Neural progenitor cell (in vitro differentiated cells): ENCODE measurements around the gene OGDH. TPM values are rescaled to one million over a fixed set of nuclear protein-coding genes. Genes with fewer than 3 reads are reported as not detected.

Source experiments
- DNase-seq: peaks from one replicate; pipeline ENCODE4 v3.0.0-alpha.2; 2016; ENCODE audit warnings: low spot score
- H2AFZ ChIP-seq: fragments of 200-600 bp; sonication (generic); replicated peaks from 2 replicates; pipeline ENCODE4 v1.6.1; 2016; ENCODE audit warnings: antibody characterized with exemption
- H3F3A ChIP-seq: fragments of 200-600 bp; sonication (generic); 2 replicates; pipeline ENCODE4 v1.6.1; 2016; ENCODE audit warnings: antibody characterized with exemption, low read depth
- H3K27ac ChIP-seq: fragments of 200-600 bp; sonication (generic); 2 replicates; pipeline ENCODE4 v1.5.1; 2016; ENCODE audit warnings: mild to moderate bottlenecking
- H3K27me3 ChIP-seq: fragments of 200-600 bp; sonication (generic); 2 replicates; pipeline ENCODE4 v1.6.1; 2016; ENCODE audit warnings: mild to moderate bottlenecking, moderate library complexity
- H3K36me3 ChIP-seq: fragments of 200-600 bp; sonication (generic); 2 replicates; pipeline ENCODE4 v1.5.1; 2016
- H3K4me1 ChIP-seq: fragments of 200-600 bp; sonication (generic); 2 replicates; pipeline ENCODE4 v1.6.1; 2016; ENCODE audit warnings: mixed run types
- H3K4me2 ChIP-seq: fragments of 200-600 bp; sonication (generic); 2 replicates; pipeline ENCODE4 v1.6.1; 2016
- H3K4me3 ChIP-seq: fragments of 200-600 bp; sonication (generic); 2 replicates; pipeline ENCODE4 v1.5.1; 2016
- H3K79me2 ChIP-seq: fragments of 200-600 bp; sonication (generic); 2 replicates; pipeline ENCODE4 v1.6.1; 2016; ENCODE audit warnings: low read depth
- H3K9ac ChIP-seq: fragments of 200-600 bp; sonication (generic); 2 replicates; pipeline ENCODE4 v1.6.1; 2016
- H3K9me3 ChIP-seq: fragments of 200-600 bp; sonication (generic); 2 replicates; pipeline ENCODE4 v1.5.1; 2016; ENCODE audit warnings: low read depth
- H4K20me1 ChIP-seq: fragments of 200-600 bp; sonication (generic); 2 replicates; pipeline ENCODE4 v1.6.1; 2016; ENCODE audit warnings: low read depth
- H3K27ac Mint-ChIP-seq: 3 replicates; pipeline ENCODE4 v1.8.0; 2021; ENCODE audit warnings: mixed read lengths
- H3K27me3 Mint-ChIP-seq: 2 replicates; pipeline ENCODE4 v1.8.0; 2022; ENCODE audit warnings: low read depth, mild to moderate bottlenecking, inconsistent platforms, moderate library complexity, mixed read lengths; ENCODE audit not compliant: insufficient read depth
- H3K36me3 Mint-ChIP-seq: 3 replicates; pipeline ENCODE4 v1.8.0; 2021; ENCODE audit warnings: mixed read lengths
- H3K4me1 Mint-ChIP-seq: 3 replicates; pipeline ENCODE4 v1.8.0; 2021; ENCODE audit warnings: mixed read lengths
- H3K4me3 Mint-ChIP-seq: 3 replicates; pipeline ENCODE4 v1.8.0; 2021; ENCODE audit warnings: mild to moderate bottlenecking, moderate library complexity, mixed read lengths
- H3K9me3 Mint-ChIP-seq: 3 replicates; pipeline ENCODE4 v1.8.0; 2020; ENCODE audit warnings: mixed read lengths
- CTCF ChIP-seq: fragments of 200-600 bp; sonication (generic); IDR thresholded peaks from 2 replicates; pipeline ENCODE4 v1.5.1; 2017; ENCODE audit warnings: antibody characterized with exemption, mild to moderate bottlenecking
- EZH2 ChIP-seq: fragments of 200-600 bp; sonication (generic); IDR thresholded peaks from 2 replicates; pipeline ENCODE4 v1.6.1; 2017; ENCODE audit warnings: antibody characterized with exemption, mild to moderate bottlenecking, moderate library complexity
- EZH2phosphoT487 ChIP-seq: fragments of 200-600 bp; sonication (generic); IDR thresholded peaks from 2 replicates; pipeline ENCODE4 v1.6.1; 2017; ENCODE audit warnings: antibody characterized with exemption
- total RNA-seq: library from RNA; depleted of rRNA; stranded (reverse); fragments of >200 nt; gene quantifications from 2 replicates; pipeline ENCODE4 v1.2.3, GENCODE V29; 2015; ENCODE audit warnings: low replicate concordance

OGDH gene
- total RNA-seq, 1 donor from 2014 or later, result 25.2 TPM

- no peaks in the 10 kb centered on the region for H3K9me3 ChIP-seq
Measured at GRCh38 chr7:44673324-44673723, 66.9 kb downstream of the OGDH start.

GRCh38 chr7:44673771-44674170 is 67.3 kb downstream of the OGDH start:
- Histone ChIP-seq H3K9ac (no peak overlapping the region), H3K79me2 (no peaks in the 10 kb centered on the region)

More at GRCh38 chr7:44673324-44673723, 66.9 kb downstream of the OGDH start:
- no peak overlapping the region for H3K4me2 ChIP-seq
- no peak overlapping the region for H3K27ac Mint-ChIP-seq
- H3K27me3 ChIP-seq, result no peaks in the 10 kb centered on the region
- H3K4me3 Mint-ChIP-seq, result no peak overlapping the region
- H3K9ac ChIP-seq, result no peak overlapping the region
- no peaks in the 10 kb centered on the region for H3K4me1 Mint-ChIP-seq
- peaks cover 24% of the 10 kb centered on the region for H3K36me3 Mint-ChIP-seq
- peaks cover 5% of the 10 kb centered on the region for H3K27me3 Mint-ChIP-seq
- TF ChIP-seq CTCF, result no peak
- no peak for TF ChIP-seq EZH2phosphoT487
- no peak for TF ChIP-seq EZH2
- DNase-seq, result no peak
- no peaks in the 10 kb centered on the region for H3F3A ChIP-seq
- no peaks in the 10 kb centered on the region for H3K4me1 ChIP-seq
- H3K4me3 ChIP-seq, result no peak overlapping the region
- no peaks in the 10 kb centered on the region for H4K20me1 ChIP-seq
- H3K27ac ChIP-seq, result no peak overlapping the region
- H3K36me3 ChIP-seq, result no peaks in the 10 kb centered on the region
- H3K79me2 ChIP-seq, result no peaks in the 10 kb centered on the region
- H3K9me3 Mint-ChIP-seq, result no peaks in the 10 kb centered on the region
- H2AFZ ChIP-seq, result no peak overlapping the region

GRCh38 chr7:44674381-44674780 is 68.0 kb downstream of the OGDH start:
- Histone ChIP-seq H3K27ac (no peak overlapping the region), H3K27me3 (no peaks in the 10 kb centered on the region), H3K79me2 (no peaks in the 10 kb centered on the region), H2AFZ (no peak overlapping the region), H3K9me3 (no peaks in the 10 kb centered on the region), H3K36me3 (no peaks in the 10 kb centered on the region), H3K4me1 (no peaks in the 10 kb centered on the region), H3K4me3 (no peak overlapping the region), H4K20me1 (no peaks in the 10 kb centered on the region), H3F3A (no peaks in the 10 kb centered on the region), H3K4me2 (no peak overlapping the region), H3K9ac (no peak overlapping the region)
- Mint-ChIP-seq H3K27me3 (peaks cover 3% of the 10 kb centered on the region), H3K9me3 (no peaks in the 10 kb centered on the region), H3K4me3 (no peak overlapping the region), H3K36me3 (peaks cover 28% of the 10 kb centered on the region), H3K4me1 (no peaks in the 10 kb centered on the region), H3K27ac (no peak overlapping the region)
- TF ChIP-seq CTCF (no peak), EZH2phosphoT487 (no peak), EZH2 (no peak)
- no peak for DNase-seq

More at GRCh38 chr7:44673771-44674170, 67.3 kb downstream of the OGDH start:
- H3F3A ChIP-seq, result no peaks in the 10 kb centered on the region
- H2AFZ ChIP-seq, result no peak overlapping the region
- no peak overlapping the region for H3K4me3 ChIP-seq
- no peaks in the 10 kb centered on the region for H3K9me3 Mint-ChIP-seq
- peaks cover 25% of the 10 kb centered on the region for H3K36me3 Mint-ChIP-seq
- peaks cover 4% of the 10 kb centered on the region for H3K27me3 Mint-ChIP-seq
- no peak for DNase-seq
- no peaks in the 10 kb centered on the region for H3K4me1 Mint-ChIP-seq
- H4K20me1 ChIP-seq, result no peaks in the 10 kb centered on the region
- no peak overlapping the region for H3K4me3 Mint-ChIP-seq
- no peaks in the 10 kb centered on the region for H3K4me1 ChIP-seq
- H3K9me3 ChIP-seq, result no peaks in the 10 kb centered on the region
- no peaks in the 10 kb centered on the region for H3K36me3 ChIP-seq
- no peak overlapping the region for H3K4me2 ChIP-seq
- H3K27me3 ChIP-seq, result no peaks in the 10 kb centered on the region
- TF ChIP-seq EZH2phosphoT487, result no peak
- TF ChIP-seq EZH2, result no peak
- no peak for TF ChIP-seq CTCF
- H3K27ac Mint-ChIP-seq, result no peak overlapping the region
- no peak overlapping the region for H3K27ac ChIP-seq
